Vagina (tissue), 2 donors: Measurements from ENCODE around the gene P2RY12.

Experiments
- CTCF ChIP-seq, 3 experiments: fragments of 450-650 bp in 2 of 3; fragments of 200-600 bp in 1 of 3; sonication (generic) in 1 of 3; IDR thresholded peaks; one replicate each; pipeline ENCODE4 v1.5.1; 2017 to 2019; ENCODE audit warnings: antibody characterized with exemption in 3 of 3, mild to moderate bottlenecking in 2 of 3, moderate library complexity in 2 of 3
- POLR2A ChIP-seq, 2 donors: fragments of 450-650 bp; IDR thresholded peaks; one replicate each; pipeline ENCODE4 v1.6.1; 2017; ENCODE audit warnings: antibody characterized with exemption in 2 of 2, mild to moderate bottlenecking in 2 of 2, moderate library complexity in 2 of 2

- TF ChIP-seq CTCF (IDR thresholded peaks at IDR 0.05) (no peak), POLR2A (IDR thresholded peaks at IDR 0.05) (no peak)
These were observed 8.7 kb upstream of the P2RY12 start for GRCh38 chr3:151393146-151393830.
